ENCODE results near the gene PSMD1.

DNA sequence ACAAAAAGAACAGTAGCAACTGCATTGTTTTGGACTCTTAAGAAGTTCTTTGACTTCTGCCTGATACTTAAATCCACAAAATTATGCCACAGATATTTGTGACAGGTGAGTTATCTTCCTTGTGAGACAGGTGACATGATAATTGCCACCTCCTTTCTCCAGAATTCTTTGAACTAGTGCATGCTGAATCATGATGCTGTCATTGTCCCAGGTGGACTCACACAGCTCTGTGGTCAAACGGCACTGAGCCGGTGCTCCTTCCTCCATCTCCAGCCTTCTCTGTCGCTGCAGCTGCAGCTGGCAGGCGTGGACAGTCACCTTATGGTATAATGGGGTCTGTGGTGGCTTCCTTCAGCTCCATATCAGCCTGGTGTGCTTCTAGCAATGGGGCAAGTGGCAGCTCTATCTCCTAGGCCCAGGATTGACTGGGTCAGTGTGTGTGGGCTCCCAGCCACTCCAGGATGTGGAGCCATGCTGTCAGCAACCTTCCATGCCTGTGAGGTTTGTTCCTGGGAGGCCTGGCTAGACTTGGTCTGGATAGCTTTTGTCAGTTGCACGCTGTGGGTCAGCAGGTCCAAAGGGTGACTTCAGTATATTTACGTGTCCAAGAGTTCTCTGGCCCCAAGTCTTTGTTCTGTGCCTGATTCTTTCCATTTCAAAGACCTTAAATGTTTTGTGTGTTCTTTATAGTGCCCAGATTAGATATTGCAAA lies 157.4 kb downstream of the PSMD1 start:
- TF ChIP-seq, protein P1, sequence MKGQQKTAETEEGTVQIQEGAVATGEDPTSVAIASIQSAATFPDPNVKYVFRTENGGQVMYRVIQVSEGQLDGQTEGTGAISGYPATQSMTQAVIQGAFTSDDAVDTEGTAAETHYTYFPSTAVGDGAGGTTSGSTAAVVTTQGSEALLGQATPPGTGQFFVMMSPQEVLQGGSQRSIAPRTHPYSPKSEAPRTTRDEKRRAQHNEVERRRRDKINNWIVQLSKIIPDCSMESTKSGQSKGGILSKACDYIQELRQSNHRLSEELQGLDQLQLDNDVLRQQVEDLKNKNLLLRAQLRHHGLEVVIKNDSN (IDR thresholded peaks at IDR 0.05) = no peak
- TF ChIP-seq, protein P2, sequence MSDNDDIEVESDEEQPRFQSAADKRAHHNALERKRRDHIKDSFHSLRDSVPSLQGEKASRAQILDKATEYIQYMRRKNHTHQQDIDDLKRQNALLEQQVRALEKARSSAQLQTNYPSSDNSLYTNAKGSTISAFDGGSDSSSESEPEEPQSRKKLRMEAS (IDR thresholded peaks at IDR 0.05) = no peak
- TF ChIP-seq RAD21 (IDR thresholded peaks at IDR 0.05; ENCODE audit: low read depth) = no peak
- TF ChIP-seq EP300 (IDR thresholded peaks at IDR 0.05; ENCODE audit: borderline replicate concordance) = no peak
- no peak for TF ChIP-seq EGR1 (IDR thresholded peaks at IDR 0.05)
